ENCODE measurements around the gene GTF2H2.
"Not testable (repeated sequence)": the region's sequence is repeated elsewhere in the genome, so short reads cannot be mapped to it uniquely, and the experiment has no call there.

GTF2H2 gene

GRCh38 chr5:71067262-71067928, at the start of gene GTF2H2:
TSS of gene GTF2H2 (minus strand) at chr5:71067676. CDS start at chr5:71062763, 4,913 bp downstream.
- DNase-seq: not testable (repeated sequence)

GRCh38 chr5:71109730-71110275, 42.3 kb upstream of the GTF2H2 start:
- DNase-seq: not testable (repeated sequence)

DNA sequence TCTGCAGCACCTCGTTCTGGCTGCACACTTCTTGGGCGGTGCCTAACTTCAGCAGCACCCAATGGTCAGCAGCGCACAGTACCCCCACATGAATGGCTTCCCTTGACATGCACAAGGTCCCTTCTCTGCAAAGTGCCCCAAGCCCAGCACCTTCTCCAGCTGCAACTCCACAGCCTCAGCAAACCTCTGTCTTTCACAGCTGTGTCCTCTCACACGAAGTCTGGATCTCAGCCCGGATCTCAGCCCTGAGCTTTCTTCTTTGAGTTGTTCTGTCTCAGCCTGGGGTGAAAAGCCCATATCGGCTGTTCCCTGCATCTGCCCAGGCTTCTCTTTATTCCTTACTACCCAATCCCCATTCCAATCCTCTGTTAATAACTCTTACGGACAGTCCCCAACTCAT, 32.5 kb upstream of the GTF2H2 start:
- DNase-seq: not testable (repeated sequence)

GRCh38 chr5:71097930-71098203, 30.4 kb upstream of the GTF2H2 start:
- DNase-seq: not testable (repeated sequence)

DNA sequence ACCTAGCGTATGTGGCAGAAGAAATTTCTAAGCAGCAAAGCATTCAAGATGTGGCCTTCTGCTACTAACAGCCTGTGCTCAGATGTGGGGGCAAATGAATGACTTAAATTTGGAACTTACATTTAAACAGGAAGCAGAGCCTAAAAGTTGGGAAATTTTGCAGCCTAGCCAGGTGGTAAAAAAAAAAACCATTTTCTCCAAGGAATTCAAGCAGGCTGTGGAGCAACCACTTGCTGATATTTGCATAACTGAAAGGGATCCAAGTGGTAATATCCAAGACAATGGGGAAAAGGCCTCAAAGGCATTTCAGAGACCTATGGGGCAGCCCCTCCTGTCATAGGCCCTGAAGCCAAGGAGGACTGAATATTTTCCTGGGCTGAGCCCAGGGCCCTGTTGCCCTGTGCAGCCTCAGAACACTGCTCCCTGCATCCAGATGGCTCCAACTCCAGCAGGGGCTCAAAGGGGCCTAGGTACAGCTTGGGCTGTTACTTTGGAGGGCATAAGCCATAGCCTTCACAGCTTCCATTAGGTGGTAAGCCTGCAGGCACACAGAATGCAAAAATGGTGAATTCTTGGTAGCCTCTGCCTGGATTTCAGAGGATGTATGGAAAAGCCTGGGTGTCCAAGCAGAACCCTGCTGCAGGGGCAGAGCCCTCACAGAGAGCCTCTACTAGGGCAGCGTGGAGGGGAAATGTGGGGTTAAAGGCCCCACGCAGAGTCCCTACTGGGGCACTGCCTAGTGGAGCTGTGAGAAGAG, 29.9 kb upstream of the GTF2H2 start:
- DNase-seq: not testable (repeated sequence)

- DNase-seq: not testable (repeated sequence)
These were observed 22.3 kb upstream of the GTF2H2 start for GRCh38 chr5:71089773-71090172.

- DNase-seq: not testable (repeated sequence)
These were observed 21.3 kb upstream of the GTF2H2 start for GRCh38 chr5:71088754-71089153.

- DNase-seq: not testable (repeated sequence)
These were observed 18.7 kb upstream of the GTF2H2 start for GRCh38 chr5:71086145-71086544.

GRCh38 chr5:71084280-71085063, 17.0 kb upstream of the GTF2H2 start:
- not testable (repeated sequence) for DNase-seq

- not testable (repeated sequence) for DNase-seq
These were observed 15.4 kb upstream of the GTF2H2 start for GRCh38 chr5:71082898-71083297.

DNA sequence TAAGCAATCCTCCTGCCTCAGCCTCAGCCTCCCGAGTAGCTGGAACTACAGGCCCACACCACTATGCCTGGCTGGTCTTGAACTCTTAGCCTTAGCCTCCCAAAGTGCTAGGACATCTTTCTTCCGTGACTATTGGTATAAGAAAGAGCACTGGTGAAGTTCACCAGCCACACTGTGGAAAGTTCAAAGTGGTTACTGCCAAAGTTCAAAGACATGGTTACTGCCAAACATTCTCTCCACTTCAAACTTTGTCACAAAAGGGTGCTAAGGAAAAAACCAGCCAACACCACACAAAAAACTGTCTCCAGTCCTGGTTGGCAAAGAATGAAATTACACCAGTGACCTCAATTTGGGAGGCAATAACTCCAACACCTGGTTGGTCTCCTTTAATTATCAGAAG, 14.9 kb upstream of the GTF2H2 start:
- DNase-seq: not testable (repeated sequence)

- DNase-seq: not testable (repeated sequence)
These were observed 6.2 kb downstream of the GTF2H2 start for GRCh38 chr5:71061322-71061721.

DNA sequence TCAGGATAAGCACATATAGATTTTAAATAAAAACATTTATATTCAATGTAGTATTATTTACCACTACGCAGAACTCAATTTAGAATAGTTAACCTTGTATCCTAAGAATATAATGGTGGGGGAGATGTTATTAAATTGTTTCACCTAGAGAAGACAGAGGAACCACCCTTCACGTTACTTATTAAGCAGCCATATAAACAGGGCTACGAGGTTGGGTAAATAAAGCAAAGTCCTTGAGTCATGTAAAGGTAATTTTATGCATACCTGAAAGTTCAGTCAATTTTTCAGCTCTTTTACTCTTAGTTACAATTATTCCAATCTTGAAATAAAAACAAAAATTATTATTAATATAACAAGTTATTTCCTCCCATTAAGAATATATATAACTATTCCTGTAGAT, 8.1 kb downstream of the GTF2H2 start:
- not testable (repeated sequence) for DNase-seq

GRCh38 chr5:71044808-71045207, 22.7 kb downstream of the GTF2H2 start:
- DNase-seq: not testable (repeated sequence)

- DNase-seq: not testable (repeated sequence)
These were observed 23.3 kb downstream of the GTF2H2 start for GRCh38 chr5:71044128-71044527.

DNA sequence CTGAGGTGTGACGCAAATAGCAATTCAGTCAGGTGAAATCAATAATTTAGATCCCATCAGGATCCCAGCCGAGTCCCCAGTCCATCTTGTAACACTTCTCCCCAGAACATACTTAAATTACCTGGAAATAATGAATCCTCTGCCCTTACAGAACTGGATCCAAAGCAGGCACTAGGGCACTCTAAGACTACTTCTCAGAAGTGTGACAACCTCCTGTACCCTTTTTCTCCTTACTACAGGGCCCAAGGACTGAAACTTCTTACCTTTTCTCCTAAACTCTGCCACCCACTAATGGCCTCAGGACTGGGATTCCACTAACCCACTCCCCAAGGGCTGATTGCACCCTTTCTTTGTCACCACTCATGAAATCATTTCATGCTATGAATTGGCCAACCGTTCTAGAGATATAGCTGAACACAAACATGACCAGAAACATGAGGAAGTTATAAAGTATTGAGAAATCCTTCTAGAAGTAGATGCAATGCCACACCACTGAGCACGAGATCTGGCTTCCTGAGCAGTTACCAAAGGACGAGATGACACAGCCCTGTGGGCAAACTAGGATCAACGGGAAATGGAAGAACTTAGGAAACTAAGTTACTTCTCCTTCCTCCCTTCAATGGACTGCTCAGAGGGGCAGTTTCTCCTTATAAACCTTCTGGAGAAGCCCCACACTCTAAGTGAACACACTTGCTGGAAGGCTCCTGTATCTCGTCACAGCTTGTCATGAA, 36.3 kb downstream of the GTF2H2 start:
- DNase-seq: not testable (repeated sequence)

DNA sequence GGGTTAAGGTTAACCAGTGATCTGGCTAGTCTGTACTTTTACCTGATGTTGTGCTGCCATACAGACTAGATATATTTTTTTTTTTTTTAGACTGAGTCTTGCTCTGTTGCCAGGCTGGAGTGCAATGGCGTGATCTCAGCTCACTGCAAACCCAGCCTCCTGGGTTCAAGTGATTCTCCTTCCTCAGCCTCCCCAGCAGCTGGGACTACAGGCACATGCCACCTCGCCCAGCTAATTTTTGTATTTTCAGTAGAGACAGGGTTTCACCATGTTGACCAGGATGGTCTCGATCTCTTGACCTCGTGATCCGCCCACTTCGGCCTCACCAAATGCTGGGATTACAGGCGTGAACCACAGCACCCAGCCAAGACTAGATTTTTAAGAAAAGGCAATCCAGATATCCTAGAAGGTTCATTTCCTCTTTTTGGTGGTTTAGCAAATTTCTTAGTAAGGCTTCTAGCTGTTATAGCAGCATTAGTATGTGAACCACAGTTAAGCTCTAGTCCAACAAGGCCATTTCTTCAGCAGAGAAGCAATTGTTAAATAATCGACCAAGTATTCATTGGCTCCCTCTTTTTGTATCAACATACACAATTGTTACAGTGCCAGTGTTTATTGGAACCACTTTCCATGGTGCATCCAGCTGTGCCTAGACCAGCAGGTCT, 42.1 kb downstream of the GTF2H2 start, which contains the start of gene NAIP:
TSS of gene NAIP (minus strand) at position 51 of the 665 bp plus-strand sequence. CDS start 12,424 bp downstream, outside the sequence.
- not testable (repeated sequence) for DNase-seq

GRCh38 chr5:71020643-71021042, 46.8 kb downstream of the GTF2H2 start:
- DNase-seq: not testable (repeated sequence)

DNA sequence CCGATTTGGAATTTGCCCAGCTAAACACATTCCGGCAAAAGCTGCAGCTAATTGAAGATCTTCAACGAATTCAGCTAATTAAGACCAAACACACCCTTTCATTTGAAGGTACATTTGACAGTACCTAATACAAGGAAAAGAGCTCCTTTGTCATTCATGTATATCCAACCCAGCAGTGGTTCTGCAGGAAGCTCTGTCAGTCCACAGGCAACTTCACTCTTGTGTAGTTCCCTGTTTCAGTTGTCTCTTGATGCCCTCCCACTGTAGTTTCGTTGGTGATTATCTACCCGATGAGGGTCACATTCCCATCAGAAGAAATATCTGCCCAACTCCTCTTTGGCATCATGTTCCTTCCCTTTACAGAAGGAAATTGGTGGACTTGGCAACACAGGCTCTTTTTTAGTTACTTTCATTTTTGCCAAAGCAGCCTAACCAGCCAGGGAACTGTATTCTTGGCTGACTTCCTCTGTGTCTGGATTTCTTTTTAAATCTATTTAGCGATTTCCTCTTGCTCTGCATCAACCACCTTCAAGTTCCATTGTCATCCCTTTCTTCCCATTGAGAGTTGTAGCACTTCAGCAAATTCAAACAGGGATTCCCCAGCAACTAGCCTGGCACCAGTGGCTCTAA, 49.0 kb downstream of the GTF2H2 start:
- not testable (repeated sequence) for DNase-seq

GRCh38 chr5:71014176-71014575, 53.3 kb downstream of the GTF2H2 start:
- DNase-seq: no peak

DNA sequence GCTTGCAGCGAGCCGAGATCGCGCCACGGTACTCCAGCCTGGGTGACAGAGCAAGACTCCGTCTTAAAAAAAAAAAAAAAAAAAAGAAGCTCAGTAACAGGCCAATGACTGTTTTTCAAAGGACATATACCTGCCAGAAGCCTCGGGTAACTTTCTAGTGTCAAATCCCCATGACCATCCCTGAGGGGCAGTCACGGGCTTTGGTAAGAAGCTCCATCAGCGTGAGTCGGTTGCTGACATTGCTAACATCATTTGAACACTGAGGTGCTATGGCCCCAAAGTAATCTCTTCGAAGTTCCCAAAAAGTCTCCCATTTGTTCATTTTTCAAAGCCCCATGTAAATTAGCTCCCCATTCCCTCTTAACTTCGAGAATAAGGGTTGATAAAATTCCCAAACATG, 53.9 kb downstream of the GTF2H2 start:
- DNase-seq: no peak

Data from NCI-H526 (cell line).